NCI-H128 (cell line): ENCODE results near the gene HRC.

Experiments
- DNase-seq: peaks from one replicate; lab custom pipeline; 2025; ENCODE audit not compliant: unreplicated experiment; lab: John Stamatoyannopoulos, UW

Gene HRC

GRCh38 chr19:49116544-49116943 is 38.7 kb downstream of the HRC start:
- DNase-seq = no peak

- DNase-seq = no peak
Observed at GRCh38 chr19:49114630-49115363, 40.4 kb downstream of the HRC start.

- no peak for DNase-seq
Observed at GRCh38 chr19:49113762-49114629, 41.2 kb downstream of the HRC start, which contains the start of gene LIN7B. TSS of gene LIN7B (plus strand) at chr19:49114370. CDS start at chr19:49114405, 35 bp downstream.

- no peak for DNase-seq
Observed at GRCh38 chr19:49111218-49111998, 43.8 kb downstream of the HRC start.

GRCh38 chr19:49110567-49110966 is 44.6 kb downstream of the HRC start:
- DNase-seq = no peak

- DNase-seq = no peak
Observed at GRCh38 chr19:49109569-49110233, 45.5 kb downstream of the HRC start.

- DNase-seq = no peak
Observed at GRCh38 chr19:49109051-49109450, 46.1 kb downstream of the HRC start.

- DNase-seq = no peak
Observed at GRCh38 chr19:49107625-49108459, 47.4 kb downstream of the HRC start.

- DNase-seq = no peak
Observed at GRCh38 chr19:49106648-49107135, 48.5 kb downstream of the HRC start.

- DNase-seq = no peak
Observed at GRCh38 chr19:49104229-49104864, 50.8 kb downstream of the HRC start.

- no peak for DNase-seq
Observed at GRCh38 chr19:49103331-49104085, 51.7 kb downstream of the HRC start.

- no peak for DNase-seq
Observed at GRCh38 chr19:49102303-49102702, 52.9 kb downstream of the HRC start.
